GM21576 (cell line): Measurements from ENCODE around the gene IFT122.
"Not testable (repeated sequence)": the region's sequence is repeated elsewhere in the genome, so short reads cannot be mapped to it uniquely, and the experiment has no call there.

Experiments
- ATAC-seq: cut with Tn5 transposase; IDR thresholded peaks from one replicate; pipeline ENCODE4 v1.9.1; 2021; ENCODE audit warnings: mild to moderate bottlenecking, moderate library complexity; ENCODE audit not compliant: unreplicated experiment

Gene IFT122

GRCh38 chr3:129493206-129493605 lies 53.2 kb downstream of the IFT122 start:
- ATAC-seq: no peak

- not testable (repeated sequence) for ATAC-seq
These were observed 54.5 kb downstream of the IFT122 start for GRCh38 chr3:129494499-129494898.

GRCh38 chr3:129495006-129495639 lies 55.1 kb downstream of the IFT122 start:
- ATAC-seq: not testable (repeated sequence)

- not testable (repeated sequence) for ATAC-seq
These were observed 57.9 kb downstream of the IFT122 start for GRCh38 chr3:129497876-129498275.

- not testable (repeated sequence) for ATAC-seq
These were observed 58.8 kb downstream of the IFT122 start for GRCh38 chr3:129498603-129499488.

- not testable (repeated sequence) for ATAC-seq
These were observed 59.7 kb downstream of the IFT122 start for GRCh38 chr3:129499604-129500333.

GRCh38 chr3:129500334-129500658 lies 60.3 kb downstream of the IFT122 start:
- ATAC-seq: no peak

GRCh38 chr3:129501630-129502029 lies 61.6 kb downstream of the IFT122 start:
- no peak for ATAC-seq

GRCh38 chr3:129502641-129503408 lies 62.8 kb downstream of the IFT122 start:
- ATAC-seq: no peak

- no peak for ATAC-seq
These were observed 63.7 kb downstream of the IFT122 start for GRCh38 chr3:129503471-129504291.

GRCh38 chr3:129504471-129505100 lies 64.6 kb downstream of the IFT122 start:
- no peak for ATAC-seq

- ATAC-seq: no peak
These were observed 65.3 kb downstream of the IFT122 start for GRCh38 chr3:129505341-129505740.

GRCh38 chr3:129506231-129506742 lies 66.3 kb downstream of the IFT122 start:
- ATAC-seq: no peak

GRCh38 chr3:129507181-129507831 lies 67.3 kb downstream of the IFT122 start:
- ATAC-seq: no peak

- no peak for ATAC-seq
These were observed 72.6 kb downstream of the IFT122 start for GRCh38 chr3:129512595-129512994.

GRCh38 chr3:129513705-129514104 lies 73.7 kb downstream of the IFT122 start:
- no peak for ATAC-seq

GRCh38 chr3:129514110-129514509 lies 74.1 kb downstream of the IFT122 start:
- no peak for ATAC-seq

GRCh38 chr3:129514563-129514962 lies 74.5 kb downstream of the IFT122 start:
- no peak for ATAC-seq
